Measurements from ENCODE around the gene HNRNPA0. TPM values are rescaled to one million over a fixed set of nuclear protein-coding genes. Genes with fewer than 3 reads are reported as not detected.
A peak's percentile ranks its signal among the peaks of the same experiment; 100 is the strongest.

HNRNPA0 gene
- total and polyA plus RNA-seq, 5 donors from 2014 or later, result 14.0 to 38.1 (median 15.8) TPM

DNA sequence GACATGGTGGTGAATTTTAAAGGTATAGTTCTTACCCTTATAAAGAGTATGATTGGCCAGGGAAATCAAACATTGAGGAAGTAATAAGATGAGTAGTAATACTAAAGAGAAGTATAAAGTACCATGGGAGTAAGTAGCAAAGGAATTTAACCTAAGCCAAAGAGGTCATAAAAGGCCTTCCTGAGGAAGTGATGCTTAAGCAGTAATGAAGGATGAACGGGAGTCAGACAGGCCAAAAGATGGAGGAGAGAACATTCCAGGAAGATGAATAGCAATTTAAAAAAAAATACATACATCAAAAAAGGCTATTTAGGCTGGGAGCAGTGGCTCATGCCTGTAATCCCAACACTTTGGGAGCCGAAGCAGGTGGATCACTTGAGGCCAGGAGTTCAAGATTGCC lies 47.3 kb downstream of the HNRNPA0 start:
- Mint-ChIP-seq H3K4me1 (peaks cover 0 to 2% (median under 1%) of the 10 kb centered on the region in 4 donors), H3K36me3 (peaks cover 72% of the 10 kb centered on the region), H3K4me3 (no peak overlapping the region), H3K27me3 (no peaks in the 10 kb centered on the region), H3K27ac (peak overlapping the region in 1 of 3 donors; percentile 38), H3K9me3 (peaks cover 0 to 3% (median 0%) of the 10 kb centered on the region in 7 donors)
- Histone ChIP-seq H3K4me3 (ENCODE audit: low read depth, low read length) (no peak overlapping the region), H3K9me3 (ENCODE audit: control insufficient read depth in 2 of 2, low read length in 2 of 2) (no peaks in the 10 kb centered on the region), H3K36me3 (ENCODE audit: control insufficient read depth, insufficient read depth, low read length) (peaks cover 30% of the 10 kb centered on the region), H3K27ac (ENCODE audit: insufficient read depth, low read length, poor library complexity, severe bottlenecking) (no peak overlapping the region), H3K4me1 (ENCODE audit: control insufficient read depth, insufficient read depth, low read length, poor library complexity, severe bottlenecking) (no peaks in the 10 kb centered on the region), H3K27me3 (ENCODE audit: control insufficient read depth, insufficient read depth, low read length) (no peaks in the 10 kb centered on the region)
- ATAC-seq (ENCODE audit: low read depth in 2 of 2) (no peak), DNase-seq (no peak)

DNA sequence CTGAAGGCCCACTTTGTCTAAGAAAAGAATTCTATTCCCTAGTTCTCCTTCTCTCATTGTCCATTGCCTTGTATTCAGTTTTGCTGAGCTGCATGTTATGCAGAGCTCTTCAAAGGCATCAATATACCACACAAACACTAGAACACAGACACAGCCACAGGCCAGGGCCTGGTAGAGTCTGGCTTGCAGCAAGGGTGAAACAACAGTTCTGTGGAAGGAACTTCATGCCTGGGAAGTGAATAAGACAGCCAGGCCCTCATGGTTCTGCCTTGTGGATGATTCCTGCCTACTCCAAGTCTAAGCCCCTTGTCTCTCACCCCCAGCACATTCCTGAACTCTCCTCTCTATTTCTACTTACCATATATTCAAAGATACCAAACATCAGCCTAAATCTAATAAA lies 49.1 kb downstream of the HNRNPA0 start:
- Mint-ChIP-seq H3K4me3 (no peak overlapping the region), H3K9me3 (peaks cover 0 to 2% (median 0%) of the 10 kb centered on the region in 7 donors), H3K36me3 (peaks cover 76% of the 10 kb centered on the region), H3K27ac (peak overlapping the region in 1 of 3 donors; percentile 63), H3K4me1 (peaks cover 0 to 5% (median 4%) of the 10 kb centered on the region in 4 donors), H3K27me3 (no peaks in the 10 kb centered on the region)
- Histone ChIP-seq H3K4me3 (ENCODE audit: low read depth, low read length) (no peak overlapping the region), H3K27ac (ENCODE audit: insufficient read depth, low read length, poor library complexity, severe bottlenecking) (no peak overlapping the region), H3K36me3 (ENCODE audit: control insufficient read depth, insufficient read depth, low read length) (peaks cover 30% of the 10 kb centered on the region), H3K4me1 (ENCODE audit: control insufficient read depth, insufficient read depth, low read length, poor library complexity, severe bottlenecking) (no peaks in the 10 kb centered on the region), H3K9me3 (ENCODE audit: control insufficient read depth in 2 of 2, low read length in 2 of 2) (no peaks in the 10 kb centered on the region), H3K27me3 (ENCODE audit: control insufficient read depth, insufficient read depth, low read length) (no peaks in the 10 kb centered on the region)
- ATAC-seq (ENCODE audit: low read depth in 2 of 2) (no peak), DNase-seq (no peak)

DNA sequence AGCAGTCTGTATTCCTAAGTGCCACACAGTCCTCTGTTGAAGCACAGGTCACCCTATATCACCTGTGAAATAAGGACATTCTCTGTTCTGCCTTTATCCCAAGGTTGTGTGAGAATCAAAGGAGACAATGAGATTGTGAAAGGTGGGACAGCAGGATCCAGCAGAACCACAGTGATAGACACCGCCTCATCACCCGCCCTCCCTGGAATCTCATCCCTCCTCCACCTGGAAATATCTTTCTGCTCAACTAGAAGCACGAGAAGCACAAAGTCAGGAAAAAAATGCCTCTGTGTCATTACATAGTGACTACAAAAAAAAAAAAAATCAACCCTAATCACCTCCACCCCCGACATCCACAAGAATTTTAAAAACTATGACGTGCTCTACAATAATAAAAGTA lies 50.6 kb downstream of the HNRNPA0 start:
- Histone ChIP-seq H3K36me3 (ENCODE audit: control insufficient read depth, insufficient read depth, low read length) (peaks cover 18% of the 10 kb centered on the region), H3K4me1 (ENCODE audit: control insufficient read depth, insufficient read depth, low read length, poor library complexity, severe bottlenecking) (no peaks in the 10 kb centered on the region), H3K9me3 (ENCODE audit: control insufficient read depth in 2 of 2, low read length in 2 of 2) (no peaks in the 10 kb centered on the region), H3K4me3 (ENCODE audit: low read depth, low read length) (no peak overlapping the region), H3K27ac (ENCODE audit: insufficient read depth, low read length, poor library complexity, severe bottlenecking) (no peak overlapping the region), H3K27me3 (ENCODE audit: control insufficient read depth, insufficient read depth, low read length) (no peaks in the 10 kb centered on the region)
- no peak for ATAC-seq (ENCODE audit: low read depth in 2 of 2)
- no peak overlapping the region for H3K4me3 Mint-ChIP-seq
- H3K9me3 Mint-ChIP-seq, result peaks cover 0 to 2% (median 0%) of the 10 kb centered on the region in 7 donors
- peaks cover 78% of the 10 kb centered on the region for H3K36me3 Mint-ChIP-seq
- no peaks in the 10 kb centered on the region for H3K27me3 Mint-ChIP-seq
- peaks cover 0 to 18% (median 10%) of the 10 kb centered on the region in 4 donors for H3K4me1 Mint-ChIP-seq
- no peak overlapping the region for H3K27ac Mint-ChIP-seq
- DNase-seq, result no peak

GRCh38 chr5:137700282-137700680 lies 53.9 kb downstream of the HNRNPA0 start:
- Histone ChIP-seq H3K4me1 (ENCODE audit: control insufficient read depth, insufficient read depth, low read length, poor library complexity, severe bottlenecking) (peaks cover 22% of the 10 kb centered on the region), H3K27ac (ENCODE audit: insufficient read depth, low read length, poor library complexity, severe bottlenecking) (no peak overlapping the region), H3K9me3 (ENCODE audit: control insufficient read depth in 2 of 2, low read length in 2 of 2) (no peaks in the 10 kb centered on the region), H3K36me3 (ENCODE audit: control insufficient read depth, insufficient read depth, low read length) (peaks cover 3% of the 10 kb centered on the region), H3K27me3 (ENCODE audit: control insufficient read depth, insufficient read depth, low read length) (no peaks in the 10 kb centered on the region), H3K4me3 (ENCODE audit: low read depth, low read length) (no peak overlapping the region)
- H3K27ac Mint-ChIP-seq, result peak overlapping the region; percentile 1 to 88 (median 1)
- ATAC-seq (ENCODE audit: low read depth in 2 of 2), result no peak
- no peak for DNase-seq
- peaks cover 75% of the 10 kb centered on the region for H3K36me3 Mint-ChIP-seq
- H3K9me3 Mint-ChIP-seq, result peaks cover 0 to 2% (median 0%) of the 10 kb centered on the region in 7 donors
- H3K27me3 Mint-ChIP-seq, result no peaks in the 10 kb centered on the region
- no peak overlapping the region for H3K4me3 Mint-ChIP-seq
- H3K4me1 Mint-ChIP-seq, result peaks cover 15 to 51% (median 31%) of the 10 kb centered on the region in 4 donors

- H3K4me3 ChIP-seq (ENCODE audit: low read depth, low read length), result no peak overlapping the region
- Mint-ChIP-seq H3K4me3 (peak overlapping the region in 1 of 4 donors; percentile 20), H3K27ac (peak overlapping the region; percentile 39 to 88 (median 75)), H3K4me1 (peaks cover 19 to 57% (median 37%) of the 10 kb centered on the region in 4 donors), H3K36me3 (peaks cover 74% of the 10 kb centered on the region), H3K27me3 (no peaks in the 10 kb centered on the region), H3K9me3 (peaks cover 0 to 2% (median 0%) of the 10 kb centered on the region in 7 donors)
- no peaks in the 10 kb centered on the region for H3K27me3 ChIP-seq (ENCODE audit: control insufficient read depth, insufficient read depth, low read length)
- no peak for ATAC-seq (ENCODE audit: low read depth in 2 of 2)
- peaks cover 3% of the 10 kb centered on the region for H3K36me3 ChIP-seq (ENCODE audit: control insufficient read depth, insufficient read depth, low read length)
- no peak for DNase-seq
- no peak overlapping the region for H3K27ac ChIP-seq (ENCODE audit: insufficient read depth, low read length, poor library complexity, severe bottlenecking)
- H3K4me1 ChIP-seq (ENCODE audit: control insufficient read depth, insufficient read depth, low read length, poor library complexity, severe bottlenecking), result peaks cover 29% of the 10 kb centered on the region
- H3K9me3 ChIP-seq (ENCODE audit: control insufficient read depth in 2 of 2, low read length in 2 of 2), result no peaks in the 10 kb centered on the region
Measured at GRCh38 chr5:137699336-137700281, 54.6 kb downstream of the HNRNPA0 start.

DNA sequence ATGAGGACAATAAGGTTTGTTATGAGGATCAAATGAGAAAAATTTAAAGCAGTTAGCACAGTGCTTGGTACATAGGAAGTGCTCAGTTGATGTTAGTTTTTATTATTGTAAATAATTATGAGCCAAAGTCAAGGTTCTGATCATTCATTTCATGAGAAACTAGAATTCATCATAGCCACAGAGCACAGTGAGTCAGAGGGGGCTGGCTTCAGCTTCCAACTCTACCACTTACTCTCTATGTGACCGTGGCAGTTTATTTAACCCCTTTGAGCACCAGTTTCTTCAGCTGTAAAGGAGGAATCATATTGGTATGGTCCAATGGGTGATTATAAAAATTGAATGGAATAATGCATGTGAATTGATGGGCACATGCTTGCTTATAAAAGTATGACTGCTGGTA lies 57.7 kb downstream of the HNRNPA0 start:
- H3K4me3 Mint-ChIP-seq, result peak overlapping the region; percentile 24 to 83 (median 72)
- Histone ChIP-seq H3K4me3 (ENCODE audit: low read depth, low read length) (peak overlapping the region; percentile 58), H3K27me3 (ENCODE audit: control insufficient read depth, insufficient read depth, low read length) (no peaks in the 10 kb centered on the region), H3K4me1 (ENCODE audit: control insufficient read depth, insufficient read depth, low read length, poor library complexity, severe bottlenecking) (peaks cover 38% of the 10 kb centered on the region), H3K27ac (ENCODE audit: insufficient read depth, low read length, poor library complexity, severe bottlenecking) (peak overlapping the region; percentile 60), H3K9me3 (ENCODE audit: control insufficient read depth in 2 of 2, low read length in 2 of 2) (no peaks in the 10 kb centered on the region), H3K36me3 (ENCODE audit: control insufficient read depth, insufficient read depth, low read length) (peaks cover 7% of the 10 kb centered on the region)
- peak in 1 of 3 donors; percentile 45 for DNase-seq
- H3K4me1 Mint-ChIP-seq, result peaks cover 24 to 75% (median 54%) of the 10 kb centered on the region in 4 donors
- H3K27me3 Mint-ChIP-seq, result no peaks in the 10 kb centered on the region
- ATAC-seq (ENCODE audit: low read depth in 2 of 2), result peak; percentile 72 to 81
- H3K36me3 Mint-ChIP-seq, result peaks cover 70% of the 10 kb centered on the region
- H3K27ac Mint-ChIP-seq, result peak overlapping the region; percentile 88 to 98 (median 95)
- H3K9me3 Mint-ChIP-seq, result peaks cover 0 to 2% (median 0%) of the 10 kb centered on the region in 7 donors

- DNase-seq (peak in 2 of 3 donors; percentile 41 to 84), ATAC-seq (ENCODE audit: low read depth in 2 of 2) (peak; percentile 65 to 68)
- H3K9me3 ChIP-seq (ENCODE audit: control insufficient read depth in 2 of 2, low read length in 2 of 2), result no peaks in the 10 kb centered on the region
- Mint-ChIP-seq H3K36me3 (peaks cover 72% of the 10 kb centered on the region), H3K27me3 (no peaks in the 10 kb centered on the region), H3K9me3 (peaks cover 0 to 2% (median 0%) of the 10 kb centered on the region in 7 donors), H3K4me1 (peaks cover 28 to 75% (median 54%) of the 10 kb centered on the region in 4 donors), H3K4me3 (peak overlapping the region; percentile 24 to 83 (median 72)), H3K27ac (peak overlapping the region; percentile 88 to 98 (median 95))
- peak overlapping the region; percentile 58 for H3K4me3 ChIP-seq (ENCODE audit: low read depth, low read length)
- H3K36me3 ChIP-seq (ENCODE audit: control insufficient read depth, insufficient read depth, low read length), result peaks cover 9% of the 10 kb centered on the region
- peaks cover 38% of the 10 kb centered on the region for H3K4me1 ChIP-seq (ENCODE audit: control insufficient read depth, insufficient read depth, low read length, poor library complexity, severe bottlenecking)
- peak overlapping the region; percentile 60 for H3K27ac ChIP-seq (ENCODE audit: insufficient read depth, low read length, poor library complexity, severe bottlenecking)
- H3K27me3 ChIP-seq (ENCODE audit: control insufficient read depth, insufficient read depth, low read length), result no peaks in the 10 kb centered on the region
Measured at GRCh38 chr5:137695651-137696428, 58.3 kb downstream of the HNRNPA0 start.
